A549 (cell line): ENCODE data around the gene DHRS7B. TPM values are rescaled to one million over a fixed set of nuclear protein-coding genes. Genes with fewer than 3 reads are reported as not detected.

Experiments used
- ATAC-seq, 2 experiments: fragments of 200-7000 bp in 1 of 2; fragments of >200 bp in 1 of 2; cut with Nextera tagmentation in 1 of 2; cut with Tn5 transposase in 1 of 2; 3 replicates each; pipeline versions ENCODE4 v1.8.0 to v1.9.1; 2018 to 2020; ENCODE audit warnings: mild to moderate bottlenecking in 1 of 2, moderate library complexity in 1 of 2
- CTCF ChIA-PET: fragments of 300-600 bp; sonication (Branson Sonifier 250); formaldehyde crosslinking; extraction: SDS; loops from one replicate; lab custom pipeline; 2021; ENCODE audit warnings: antibody characterized with exemption, inconsistent platforms; lab: Yijun Ruan, JAX
- POLR2A ChIA-PET: fragments of 350-600 bp; formaldehyde crosslinking; extraction: SDS; loops from one replicate; lab custom pipeline; 2021; ENCODE audit warnings: antibody characterized with exemption, inconsistent platforms; lab: Yijun Ruan, JAX
- DNase-seq, 2 experiments: peaks; one replicate each; pipeline versions ENCODE4 v3.0.0 to v3.0.0-alpha.2; 2011 to 2016; ENCODE audit warnings: low read depth in 1 of 2, low spot score in 1 of 2
- FAIRE-seq: peaks from 2 replicates; lab custom pipeline; 2011; peaks lifted over from hg19 to GRCh38; lab: Jason Lieb, UNC
- H3K27ac ChIP-seq, 2 experiments: fragments of >200 bp; sonication (Bioruptor Twin); formaldehyde crosslinking; 3 replicates each; pipeline ENCODE4 v1.5.1; 2016 to 2017
- H3K4me1 ChIP-seq: fragments of >200 bp; sonication (Bioruptor Twin); formaldehyde crosslinking; 3 replicates; pipeline ENCODE4 v1.6.1; 2016
- H3K4me2 ChIP-seq: fragments of >200 bp; sonication (Bioruptor Twin); formaldehyde crosslinking; 3 replicates; pipeline ENCODE4 v1.6.1; 2016
- H3K4me3 ChIP-seq: fragments of >200 bp; sonication (Bioruptor Twin); formaldehyde crosslinking; 3 replicates; pipeline ENCODE4 v1.5.1; 2016
- H3K9me3 ChIP-seq: fragments of >200 bp; sonication (Bioruptor Twin); formaldehyde crosslinking; 3 replicates; pipeline ENCODE4 v1.6.1; 2016
- CBX2 ChIP-seq: fragments of 200-600 bp; sonication (generic); IDR thresholded peaks from 2 replicates; pipeline ENCODE4 v1.6.1; 2016; ENCODE audit warnings: low read depth, mild to moderate bottlenecking, borderline replicate concordance
- CBX8 ChIP-seq: fragments of 200-600 bp; sonication (generic); IDR thresholded peaks from 2 replicates; pipeline ENCODE4 v1.6.1; 2016
- CEBPB ChIP-seq, 2 experiments: fragments of >200 bp in 1 of 2; sonication (Bioruptor Twin) in 1 of 2; formaldehyde crosslinking in 1 of 2; IDR thresholded peaks; 2 replicates each; pipeline ENCODE4 v1.6.1; 2012 to 2016
- CHD4 ChIP-seq: fragments of 200-600 bp; sonication (generic); IDR thresholded peaks from 2 replicates; pipeline ENCODE4 v1.6.1; 2016; ENCODE audit warnings: antibody characterized with exemption, mild to moderate bottlenecking, borderline replicate concordance
- EHMT2 ChIP-seq: fragments of 200-600 bp; sonication (generic); IDR thresholded peaks from 2 replicates; pipeline ENCODE4 v1.6.1; 2016; ENCODE audit warnings: antibody characterized with exemption, low read depth, mild to moderate bottlenecking, moderate library complexity
- EP300 ChIP-seq, 2 experiments: fragments of >200 bp; sonication (Bioruptor Twin); formaldehyde crosslinking; IDR thresholded peaks; 2 replicates in 1 of 2; 3 replicates in 1 of 2; pipeline ENCODE4 v1.6.1; 2016 to 2017
- ESRRA ChIP-seq: fragments of 150-350 bp; IDR thresholded peaks from 2 replicates; pipeline ENCODE4 v1.6.1; 2014; ENCODE audit warnings: mild to moderate bottlenecking, low read length, borderline replicate concordance
- FOSB ChIP-seq: fragments of 250-450 bp; sonication (Bioruptor Pico); IDR thresholded peaks from 2 replicates; pipeline ENCODE4 v1.5.0; 2020; ENCODE audit warnings: mild to moderate bottlenecking, moderate library complexity
- FOXS1 ChIP-seq: fragments of 250-450 bp; sonication (Bioruptor Pico); IDR thresholded peaks from 2 replicates; pipeline ENCODE4 v1.5.0; 2020; ENCODE audit warnings: mild to moderate bottlenecking, moderate library complexity
- HEYL ChIP-seq: fragments of 250-450 bp; sonication (Bioruptor Pico); IDR thresholded peaks from 2 replicates; pipeline ENCODE4 v1.8.0; 2021; ENCODE audit warnings: mild to moderate bottlenecking, moderate library complexity
- JUN ChIP-seq, 2 experiments: fragments of >200 bp; sonication (Bioruptor Twin); formaldehyde crosslinking; IDR thresholded peaks; 2 replicates in 1 of 2; 3 replicates in 1 of 2; pipeline ENCODE4 v1.6.1; 2016 to 2017
- MAFK ChIP-seq: fragments of 450-650 bp; IDR thresholded peaks from 2 replicates; pipeline ENCODE4 v1.6.1; 2014; ENCODE audit not compliant: partially characterized antibody
- MYC ChIP-seq: IDR thresholded peaks from 2 replicates; pipeline ENCODE4 v1.6.1; 2012; ENCODE audit warnings: mild to moderate bottlenecking, inconsistent platforms, low read length, improper control_type of control experiment, borderline replicate concordance
- NPAS2 ChIP-seq: fragments of 250-450 bp; sonication (Bioruptor Pico); IDR thresholded peaks from 2 replicates; pipeline ENCODE4 v1.8.0; 2022; ENCODE audit warnings: mild to moderate bottlenecking, moderate library complexity, borderline replicate concordance
- NR3C1 ChIP-seq: fragments of >200 bp; sonication (Bioruptor Twin); formaldehyde crosslinking; IDR thresholded peaks from 3 replicates; pipeline ENCODE4 v1.6.1; 2017
- POLR2A ChIP-seq: IDR thresholded peaks from 2 replicates; pipeline ENCODE4 v1.6.1; 2012; ENCODE audit warnings: mild to moderate bottlenecking, low read length
- POLR2AphosphoS2 ChIP-seq: conservative IDR thresholded peaks from 2 replicates; pipeline ENCODE4 v1.6.1; 2012; ENCODE audit warnings: low read length, improper control_type of control experiment, inconsistent platforms
- RAD21 ChIP-seq, 2 experiments: fragments of >200 bp in 1 of 2; sonication (Bioruptor Twin) in 1 of 2; formaldehyde crosslinking in 1 of 2; IDR thresholded peaks in 1 of 2; conservative IDR thresholded peaks in 1 of 2; 2 replicates in 1 of 2; 3 replicates in 1 of 2; pipeline ENCODE4 v1.6.1; 2012 to 2018; ENCODE audit warnings: inconsistent platforms in 1 of 2
- RARB ChIP-seq: fragments of 250-450 bp; sonication (Bioruptor Pico); IDR thresholded peaks from 2 replicates; pipeline ENCODE4 v1.8.0; 2021; ENCODE audit warnings: mild to moderate bottlenecking, moderate library complexity
- RCOR1 ChIP-seq: fragments of 150-350 bp; IDR thresholded peaks from 2 replicates; pipeline ENCODE4 v1.6.1; 2014; ENCODE audit warnings: antibody characterized with exemption, low read length, low read depth
- RFX5 ChIP-seq: fragments of 450-650 bp; IDR thresholded peaks from 2 replicates; pipeline ENCODE4 v1.7.1; 2014; ENCODE audit warnings: antibody characterized with exemption, mild to moderate bottlenecking, moderate library complexity
- RNF2 ChIP-seq: fragments of 200-600 bp; sonication (generic); IDR thresholded peaks from 2 replicates; pipeline ENCODE4 v1.6.1; 2016; ENCODE audit warnings: low read depth, mild to moderate bottlenecking, antibody characterized with exemption, moderate library complexity, borderline replicate concordance
- SMC3 ChIP-seq: fragments of >200 bp; sonication (Bioruptor Twin); formaldehyde crosslinking; IDR thresholded peaks from 3 replicates; pipeline ENCODE4 v1.6.1; 2018; ENCODE audit warnings: inconsistent platforms
- ZNF302 ChIP-seq: fragments of 250-450 bp; sonication (Bioruptor Pico); IDR thresholded peaks from 2 replicates; pipeline ENCODE4 v1.9.0; 2021; ENCODE audit warnings: inconsistent platforms, mild to moderate bottlenecking, moderate library complexity
- WGBS: methylation state at CpG from one replicate; pipeline ENCODE4 v1.1.6; 2017; ENCODE audit errors: missing lambda C conversion rate; 5-methylcytosine and 5-hydroxymethylcytosine counted together
- polyA plus RNA-seq, 4 experiments: library from polyadenylated mRNA; depleted of rRNA in 3 of 4; stranded (reverse); fragments of >200 nt; fragmentation: RNase III in 1 of 4; extraction: RNeasy Plus Mini Kit Qiagen cat#74134 plus additional on column Dnase treatment in 1 of 4; gene quantifications; 2 replicates in 3 of 4; 3 replicates in 1 of 4; pipeline ENCODE4 v1.2.3, GENCODE V29; 2011 to 2017
- TF ChIP-seq, protein P1 (sequence below): fragments of >200 bp; sonication (Bioruptor Twin); formaldehyde crosslinking; IDR thresholded peaks from 3 replicates; pipeline ENCODE4 v1.5.1; 2016
- TF ChIP-seq, protein P2 (sequence below): fragments of 200-600 bp; sonication (generic); IDR thresholded peaks from 2 replicates; pipeline ENCODE4 v1.6.1; 2016; ENCODE audit warnings: antibody characterized with exemption, mild to moderate bottlenecking, moderate library complexity
- TF ChIP-seq, protein P3 (sequence below): fragments of >200 bp; sonication (Bioruptor Twin); formaldehyde crosslinking; IDR thresholded peaks from 3 replicates; pipeline ENCODE4 v1.6.1; 2016
- TF ChIP-seq, protein P4 (sequence below): IDR thresholded peaks from 2 replicates; pipeline ENCODE4 v1.6.1; 2012

The DHRS7B gene
- polyA plus RNA-seq, 2 of the 4 experiments (the other 2 are of a cell fraction): 23.6 to 25.4 TPM

DNA sequence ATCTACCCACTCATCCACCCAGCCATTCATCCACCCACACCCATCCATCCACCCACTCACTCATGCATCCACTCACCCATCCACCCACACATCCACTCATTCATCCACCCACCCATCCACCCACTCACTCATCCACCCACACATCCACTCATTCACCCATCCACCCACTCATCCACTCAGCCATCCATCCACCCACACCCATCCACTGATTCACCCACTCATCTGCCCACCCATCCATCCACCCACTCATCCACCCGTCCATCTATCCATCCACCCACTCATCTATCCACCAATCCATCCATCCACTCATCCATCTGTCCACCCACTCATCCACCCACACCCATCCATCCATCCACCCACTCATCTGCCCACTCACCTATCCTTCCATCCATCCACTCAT is 109.2 kb downstream of the DHRS7B start:
- DNase-seq: no peak
- WGBS: 65% methylated on average over 1 of the region's 1 CpG
- no peak overlapping the region for H3K27ac ChIP-seq
- H3K4me2 ChIP-seq: no peak overlapping the region
- H3K9me3 ChIP-seq: no peaks in the 10 kb centered on the region
- POLR2A ChIA-PET: no interaction called here
- H3K4me3 ChIP-seq: no peak overlapping the region
- no peak for FAIRE-seq
- TF ChIP-seq HEYL (CRISPR knock-in tag) (no peak), FOXS1 (no peak), RAD21 (conservative IDR thresholded peaks at IDR 0.05 in 1 of 2, IDR thresholded peaks at IDR 0.05 in 1 of 2) (no peak), RCOR1 (no peak), RFX5 (no peak), EP300 (IDR thresholded peaks at IDR 0.05) (no peak), CBX2 (no peak), MYC (no peak), CBX8 (no peak), RNF2 (no peak), MAFK (no peak), JUN (IDR thresholded peaks at IDR 0.05) (no peak), CHD4 (no peak), NPAS2 (no peak), POLR2A (no peak)
- TF ChIP-seq, protein P1, sequence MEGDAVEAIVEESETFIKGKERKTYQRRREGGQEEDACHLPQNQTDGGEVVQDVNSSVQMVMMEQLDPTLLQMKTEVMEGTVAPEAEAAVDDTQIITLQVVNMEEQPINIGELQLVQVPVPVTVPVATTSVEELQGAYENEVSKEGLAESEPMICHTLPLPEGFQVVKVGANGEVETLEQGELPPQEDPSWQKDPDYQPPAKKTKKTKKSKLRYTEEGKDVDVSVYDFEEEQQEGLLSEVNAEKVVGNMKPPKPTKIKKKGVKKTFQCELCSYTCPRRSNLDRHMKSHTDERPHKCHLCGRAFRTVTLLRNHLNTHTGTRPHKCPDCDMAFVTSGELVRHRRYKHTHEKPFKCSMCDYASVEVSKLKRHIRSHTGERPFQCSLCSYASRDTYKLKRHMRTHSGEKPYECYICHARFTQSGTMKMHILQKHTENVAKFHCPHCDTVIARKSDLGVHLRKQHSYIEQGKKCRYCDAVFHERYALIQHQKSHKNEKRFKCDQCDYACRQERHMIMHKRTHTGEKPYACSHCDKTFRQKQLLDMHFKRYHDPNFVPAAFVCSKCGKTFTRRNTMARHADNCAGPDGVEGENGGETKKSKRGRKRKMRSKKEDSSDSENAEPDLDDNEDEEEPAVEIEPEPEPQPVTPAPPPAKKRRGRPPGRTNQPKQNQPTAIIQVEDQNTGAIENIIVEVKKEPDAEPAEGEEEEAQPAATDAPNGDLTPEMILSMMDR: no peak
- TF ChIP-seq, protein P2, sequence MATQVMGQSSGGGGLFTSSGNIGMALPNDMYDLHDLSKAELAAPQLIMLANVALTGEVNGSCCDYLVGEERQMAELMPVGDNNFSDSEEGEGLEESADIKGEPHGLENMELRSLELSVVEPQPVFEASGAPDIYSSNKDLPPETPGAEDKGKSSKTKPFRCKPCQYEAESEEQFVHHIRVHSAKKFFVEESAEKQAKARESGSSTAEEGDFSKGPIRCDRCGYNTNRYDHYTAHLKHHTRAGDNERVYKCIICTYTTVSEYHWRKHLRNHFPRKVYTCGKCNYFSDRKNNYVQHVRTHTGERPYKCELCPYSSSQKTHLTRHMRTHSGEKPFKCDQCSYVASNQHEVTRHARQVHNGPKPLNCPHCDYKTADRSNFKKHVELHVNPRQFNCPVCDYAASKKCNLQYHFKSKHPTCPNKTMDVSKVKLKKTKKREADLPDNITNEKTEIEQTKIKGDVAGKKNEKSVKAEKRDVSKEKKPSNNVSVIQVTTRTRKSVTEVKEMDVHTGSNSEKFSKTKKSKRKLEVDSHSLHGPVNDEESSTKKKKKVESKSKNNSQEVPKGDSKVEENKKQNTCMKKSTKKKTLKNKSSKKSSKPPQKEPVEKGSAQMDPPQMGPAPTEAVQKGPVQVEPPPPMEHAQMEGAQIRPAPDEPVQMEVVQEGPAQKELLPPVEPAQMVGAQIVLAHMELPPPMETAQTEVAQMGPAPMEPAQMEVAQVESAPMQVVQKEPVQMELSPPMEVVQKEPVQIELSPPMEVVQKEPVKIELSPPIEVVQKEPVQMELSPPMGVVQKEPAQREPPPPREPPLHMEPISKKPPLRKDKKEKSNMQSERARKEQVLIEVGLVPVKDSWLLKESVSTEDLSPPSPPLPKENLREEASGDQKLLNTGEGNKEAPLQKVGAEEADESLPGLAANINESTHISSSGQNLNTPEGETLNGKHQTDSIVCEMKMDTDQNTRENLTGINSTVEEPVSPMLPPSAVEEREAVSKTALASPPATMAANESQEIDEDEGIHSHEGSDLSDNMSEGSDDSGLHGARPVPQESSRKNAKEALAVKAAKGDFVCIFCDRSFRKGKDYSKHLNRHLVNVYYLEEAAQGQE: no peak
- CTCF ChIA-PET: no interaction called here
- no peak for ATAC-seq
- H3K4me1 ChIP-seq: no peaks in the 10 kb centered on the region

DNA sequence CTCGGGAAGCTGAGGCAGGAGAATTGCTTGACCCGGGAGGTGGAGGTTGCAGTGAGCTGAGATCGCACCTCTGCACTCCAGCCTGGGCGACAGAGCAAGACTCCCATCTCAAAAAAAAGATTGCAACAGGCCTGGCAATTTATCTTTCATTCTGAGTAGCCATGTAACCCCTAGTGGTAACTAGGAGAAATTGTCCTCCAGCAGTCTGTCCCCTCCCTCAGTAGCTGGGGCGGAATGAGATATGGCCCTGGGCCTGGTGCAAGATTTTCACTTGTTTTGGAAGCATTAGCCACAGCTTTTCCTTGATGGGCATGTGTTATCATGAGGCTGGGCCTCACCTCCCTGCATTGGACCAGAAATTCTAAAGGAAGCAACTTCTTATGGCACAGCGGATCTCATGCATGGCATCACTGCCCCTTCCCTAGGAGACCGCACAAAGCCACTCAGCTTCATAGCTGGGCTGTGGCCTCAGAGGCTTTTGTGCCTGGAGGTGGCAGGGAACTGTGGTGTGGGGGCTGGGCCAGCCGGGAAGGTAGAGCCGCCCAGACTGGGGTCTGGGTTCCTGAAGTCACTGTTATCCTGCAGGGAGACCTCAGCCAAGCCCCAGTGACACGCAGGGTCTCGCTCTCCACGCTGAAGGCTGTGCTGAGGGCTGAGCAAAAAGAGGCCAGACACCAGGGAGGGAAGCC is 113.1 kb downstream of the DHRS7B start:
- Histone ChIP-seq H3K4me3 (no peak overlapping the region), H3K4me2 (no peak overlapping the region), H3K4me1 (no peaks in the 10 kb centered on the region), H3K27ac (no peak overlapping the region), H3K9me3 (no peaks in the 10 kb centered on the region)
- DNase-seq: peak; percentile 47 to 84
- no peak for TF ChIP-seq SMC3
- peak in 1 of 2 experiments; percentile 33; a peak in 1 of 5 replicates for TF ChIP-seq RAD21 (conservative IDR thresholded peaks at IDR 0.05 in 1 of 2, IDR thresholded peaks at IDR 0.05 in 1 of 2)
- TF ChIP-seq, protein P3, sequence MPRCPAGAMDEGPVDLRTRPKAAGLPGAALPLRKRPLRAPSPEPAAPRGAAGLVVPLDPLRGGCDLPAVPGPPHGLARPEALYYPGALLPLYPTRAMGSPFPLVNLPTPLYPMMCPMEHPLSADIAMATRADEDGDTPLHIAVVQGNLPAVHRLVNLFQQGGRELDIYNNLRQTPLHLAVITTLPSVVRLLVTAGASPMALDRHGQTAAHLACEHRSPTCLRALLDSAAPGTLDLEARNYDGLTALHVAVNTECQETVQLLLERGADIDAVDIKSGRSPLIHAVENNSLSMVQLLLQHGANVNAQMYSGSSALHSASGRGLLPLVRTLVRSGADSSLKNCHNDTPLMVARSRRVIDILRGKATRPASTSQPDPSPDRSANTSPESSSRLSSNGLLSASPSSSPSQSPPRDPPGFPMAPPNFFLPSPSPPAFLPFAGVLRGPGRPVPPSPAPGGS: no peak
- TF ChIP-seq POLR2AphosphoS2: no peak
- no peak for TF ChIP-seq ZNF302 (CRISPR knock-in tag)
- TF ChIP-seq NR3C1: no peak
- TF ChIP-seq CEBPB (IDR thresholded peaks at IDR 0.05): peak in 1 of 2 experiments; percentile 66; a peak in 2 of 4 replicates
- no peak for TF ChIP-seq FOXS1
- TF ChIP-seq FOSB: no peak
- TF ChIP-seq, protein P1: peak; percentile 40
- no peak for TF ChIP-seq ESRRA
- TF ChIP-seq EHMT2: no peak
- TF ChIP-seq, protein P4, sequence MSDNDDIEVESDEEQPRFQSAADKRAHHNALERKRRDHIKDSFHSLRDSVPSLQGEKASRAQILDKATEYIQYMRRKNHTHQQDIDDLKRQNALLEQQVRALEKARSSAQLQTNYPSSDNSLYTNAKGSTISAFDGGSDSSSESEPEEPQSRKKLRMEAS: no peak
- TF ChIP-seq RARB: no peak
- TF ChIP-seq RCOR1: no peak
- ChIA-PET POLR2A (no interaction called here), CTCF (interaction anchor here (0.6 to 3.8 kb wide), 14 partner anchors 8 to 274 kb away, joined by 3 to 52 read pairs (median 4); partner anchors contain the start of gene NATD1)
- no peak for FAIRE-seq
- peak; percentile 57 to 82; a peak in 4 of 6 replicates for ATAC-seq
- WGBS: 62% methylated on average over 12 of the region's 12 CpGs
